ENCODE measurements around the gene NXPE1.

GRCh38 chr11:114525682-114526081, 34.0 kb downstream of the NXPE1 start:
- TF ChIP-seq, protein P1, sequence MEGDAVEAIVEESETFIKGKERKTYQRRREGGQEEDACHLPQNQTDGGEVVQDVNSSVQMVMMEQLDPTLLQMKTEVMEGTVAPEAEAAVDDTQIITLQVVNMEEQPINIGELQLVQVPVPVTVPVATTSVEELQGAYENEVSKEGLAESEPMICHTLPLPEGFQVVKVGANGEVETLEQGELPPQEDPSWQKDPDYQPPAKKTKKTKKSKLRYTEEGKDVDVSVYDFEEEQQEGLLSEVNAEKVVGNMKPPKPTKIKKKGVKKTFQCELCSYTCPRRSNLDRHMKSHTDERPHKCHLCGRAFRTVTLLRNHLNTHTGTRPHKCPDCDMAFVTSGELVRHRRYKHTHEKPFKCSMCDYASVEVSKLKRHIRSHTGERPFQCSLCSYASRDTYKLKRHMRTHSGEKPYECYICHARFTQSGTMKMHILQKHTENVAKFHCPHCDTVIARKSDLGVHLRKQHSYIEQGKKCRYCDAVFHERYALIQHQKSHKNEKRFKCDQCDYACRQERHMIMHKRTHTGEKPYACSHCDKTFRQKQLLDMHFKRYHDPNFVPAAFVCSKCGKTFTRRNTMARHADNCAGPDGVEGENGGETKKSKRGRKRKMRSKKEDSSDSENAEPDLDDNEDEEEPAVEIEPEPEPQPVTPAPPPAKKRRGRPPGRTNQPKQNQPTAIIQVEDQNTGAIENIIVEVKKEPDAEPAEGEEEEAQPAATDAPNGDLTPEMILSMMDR (IDR thresholded peaks at IDR 0.05): no peak
- no peak for TF ChIP-seq POLR2A (IDR thresholded peaks at IDR 0.05)
